ENCODE data around the gene TNKS2.

DNA sequence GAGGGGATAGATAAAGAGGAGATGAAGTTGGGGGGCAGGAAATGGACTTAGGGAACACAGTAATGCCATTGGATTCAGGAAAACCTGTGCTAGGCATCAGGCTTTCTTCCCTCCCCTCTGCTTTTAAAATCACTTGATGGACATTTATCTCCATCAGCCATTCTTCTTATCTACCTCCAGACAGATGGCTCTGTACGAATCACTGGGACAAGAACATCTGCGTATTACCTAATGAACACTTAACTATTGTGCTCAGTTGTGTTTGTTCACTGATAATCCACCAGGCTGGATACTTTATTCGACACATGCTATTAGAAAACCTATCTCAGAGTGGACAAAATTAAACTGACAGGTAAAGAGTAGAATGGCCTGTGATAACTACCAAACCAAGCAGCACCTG lies 40.0 kb downstream of the TNKS2 start:
- TF ChIP-seq, protein P1, sequence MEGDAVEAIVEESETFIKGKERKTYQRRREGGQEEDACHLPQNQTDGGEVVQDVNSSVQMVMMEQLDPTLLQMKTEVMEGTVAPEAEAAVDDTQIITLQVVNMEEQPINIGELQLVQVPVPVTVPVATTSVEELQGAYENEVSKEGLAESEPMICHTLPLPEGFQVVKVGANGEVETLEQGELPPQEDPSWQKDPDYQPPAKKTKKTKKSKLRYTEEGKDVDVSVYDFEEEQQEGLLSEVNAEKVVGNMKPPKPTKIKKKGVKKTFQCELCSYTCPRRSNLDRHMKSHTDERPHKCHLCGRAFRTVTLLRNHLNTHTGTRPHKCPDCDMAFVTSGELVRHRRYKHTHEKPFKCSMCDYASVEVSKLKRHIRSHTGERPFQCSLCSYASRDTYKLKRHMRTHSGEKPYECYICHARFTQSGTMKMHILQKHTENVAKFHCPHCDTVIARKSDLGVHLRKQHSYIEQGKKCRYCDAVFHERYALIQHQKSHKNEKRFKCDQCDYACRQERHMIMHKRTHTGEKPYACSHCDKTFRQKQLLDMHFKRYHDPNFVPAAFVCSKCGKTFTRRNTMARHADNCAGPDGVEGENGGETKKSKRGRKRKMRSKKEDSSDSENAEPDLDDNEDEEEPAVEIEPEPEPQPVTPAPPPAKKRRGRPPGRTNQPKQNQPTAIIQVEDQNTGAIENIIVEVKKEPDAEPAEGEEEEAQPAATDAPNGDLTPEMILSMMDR (IDR thresholded peaks at IDR 0.05; ENCODE audit: insufficient read depth, low read depth, low read length): no peak
- no peak for TF ChIP-seq EZH2 (IDR thresholded peaks at IDR 0.05; ENCODE audit: insufficient read depth, low read length)
